Keratinocyte (primary cell): Measurements from ENCODE around the gene CORO2B. TPM values are rescaled to one million over a fixed set of nuclear protein-coding genes. Genes with fewer than 3 reads are reported as not detected.

Source experiments
- DNase-seq: peaks from one replicate; pipeline ENCODE4 v3.0.0-alpha.2; 2011; ENCODE audit warnings: low read depth, missing footprints, low spot score
- FAIRE-seq: peaks from 2 replicates; lab custom pipeline; 2011; peaks lifted over from hg19 to GRCh38; lab: Jason Lieb, UNC
- H2AFZ ChIP-seq: 2 replicates; pipeline ENCODE4 v1.6.0; 2012; ENCODE audit warnings: low read length, control low read depth, inconsistent platforms; ENCODE audit not compliant: control insufficient read depth
- H3K27ac ChIP-seq: 2 replicates; pipeline ENCODE4 v1.5.1; 2011; ENCODE audit warnings: low read length; ENCODE audit not compliant: control insufficient read depth, insufficient read depth
- H3K27me3 ChIP-seq: 3 replicates; pipeline ENCODE4 v1.6.0; 2011; ENCODE audit warnings: low read length; ENCODE audit not compliant: control insufficient read depth, insufficient read depth; ENCODE audit errors: extremely low read depth
- H3K36me3 ChIP-seq, 2 experiments: 2 replicates in 1 of 2; 3 replicates in 1 of 2; pipeline ENCODE4 v1.5.1; 2011; ENCODE audit warnings: low read length in 2 of 2, mild to moderate bottlenecking in 1 of 2; ENCODE audit not compliant: control insufficient read depth in 2 of 2, insufficient read depth in 2 of 2; ENCODE audit errors: extremely low read depth in 1 of 2
- H3K4me1 ChIP-seq: 3 replicates; pipeline ENCODE4 v1.5.1; 2011; ENCODE audit warnings: low read length; ENCODE audit not compliant: control insufficient read depth, insufficient read depth; ENCODE audit errors: extremely low read depth
- H3K4me2 ChIP-seq: 3 replicates; pipeline ENCODE4 v1.6.0; 2011; ENCODE audit warnings: low read depth, low read length; ENCODE audit not compliant: control insufficient read depth, insufficient read depth; ENCODE audit errors: extremely low read depth
- H3K4me3 ChIP-seq, 3 experiments: fragments of 200-600 bp in 1 of 3; sonication (generic) in 1 of 3; 2 replicates in 2 of 3; 3 replicates in 1 of 3; pipeline ENCODE4 v1.5.1; 2011 to 2016; ENCODE audit warnings: low read length in 3 of 3, mild to moderate bottlenecking in 3 of 3, control low read depth in 2 of 3, inconsistent platforms in 1 of 3, low read depth in 1 of 3, mixed read lengths in 1 of 3, mixed run types in 1 of 3, moderate library complexity in 1 of 3; ENCODE audit not compliant: control insufficient read depth in 2 of 3, insufficient read depth in 2 of 3; ENCODE audit errors: extremely low read depth in 1 of 3
- H3K79me2 ChIP-seq: 2 replicates; pipeline ENCODE4 v1.6.0; 2012; ENCODE audit warnings: low read length; ENCODE audit not compliant: control insufficient read depth, insufficient read depth
- H3K9ac ChIP-seq: 3 replicates; pipeline ENCODE4 v1.6.0; 2011; ENCODE audit warnings: low read length; ENCODE audit not compliant: control insufficient read depth, insufficient read depth; ENCODE audit errors: extremely low read depth
- H3K9me1 ChIP-seq: 3 replicates; pipeline ENCODE4 v1.6.0; 2011; ENCODE audit warnings: low read length; ENCODE audit not compliant: control insufficient read depth, insufficient read depth; ENCODE audit errors: extremely low read depth
- H3K9me3 ChIP-seq: 2 replicates; pipeline ENCODE4 v1.5.1; 2012; ENCODE audit warnings: low read depth, low read length; ENCODE audit not compliant: control insufficient read depth
- H4K20me1 ChIP-seq: 3 replicates; pipeline ENCODE4 v1.6.0; 2011; ENCODE audit warnings: low read length; ENCODE audit not compliant: control insufficient read depth, insufficient read depth; ENCODE audit errors: extremely low read depth
- EZH2 ChIP-seq: IDR thresholded peaks from one replicate; pipeline ENCODE4 v1.6.1; 2012; ENCODE audit warnings: inconsistent platforms, mild to moderate bottlenecking, low read length, moderate library complexity
- dilution Hi-C: fragments of 300-500 bp; cut with MboI; formaldehyde crosslinking; loops from one replicate; pipeline ENCODE4 v1.7.0; 2020; ENCODE audit warnings: low sequenced_read_pairs; ENCODE audit not compliant: extremely low pct_ligation_motif_present
- polyA plus RNA-seq, 5 experiments: library from polyadenylated mRNA; depleted of rRNA in 3 of 5; stranded (reverse) in 3 of 5; stranded (forward) in 1 of 5; unstranded in 1 of 5; fragments of >200 nt; gene quantifications; 1 replicate in 1 of 5; 2 replicates in 3 of 5; 3 replicates in 1 of 5; pipeline versions ENCODE4 v1.2.1 to v1.2.3, GENCODE V29; 2011 to 2012; ENCODE audit warnings: missing spikeins in 2 of 5, low read depth in 1 of 5, low replicate concordance in 1 of 5
- TF ChIP-seq, protein P1 (sequence below), 3 experiments: IDR thresholded peaks in 1 of 3; conservative IDR thresholded peaks in 1 of 3; optimal IDR thresholded peaks in 1 of 3; 2 replicates in 2 of 3; 3 replicates in 1 of 3; pipeline versions ENCODE3 to v1.5.1; 2011; ENCODE audit warnings: low read length in 3 of 3, mild to moderate bottlenecking in 3 of 3, moderate library complexity in 2 of 3, control low read depth in 1 of 3, inconsistent platforms in 1 of 3; ENCODE audit not compliant: insufficient read depth in 2 of 3; ENCODE audit errors: extremely low read depth in 1 of 3

Gene CORO2B
- polyA plus RNA-seq, 1 donor (not counting 4 experiments of a cell fraction or from before 2014, with no cell fraction given) = 0.13 TPM

DNA sequence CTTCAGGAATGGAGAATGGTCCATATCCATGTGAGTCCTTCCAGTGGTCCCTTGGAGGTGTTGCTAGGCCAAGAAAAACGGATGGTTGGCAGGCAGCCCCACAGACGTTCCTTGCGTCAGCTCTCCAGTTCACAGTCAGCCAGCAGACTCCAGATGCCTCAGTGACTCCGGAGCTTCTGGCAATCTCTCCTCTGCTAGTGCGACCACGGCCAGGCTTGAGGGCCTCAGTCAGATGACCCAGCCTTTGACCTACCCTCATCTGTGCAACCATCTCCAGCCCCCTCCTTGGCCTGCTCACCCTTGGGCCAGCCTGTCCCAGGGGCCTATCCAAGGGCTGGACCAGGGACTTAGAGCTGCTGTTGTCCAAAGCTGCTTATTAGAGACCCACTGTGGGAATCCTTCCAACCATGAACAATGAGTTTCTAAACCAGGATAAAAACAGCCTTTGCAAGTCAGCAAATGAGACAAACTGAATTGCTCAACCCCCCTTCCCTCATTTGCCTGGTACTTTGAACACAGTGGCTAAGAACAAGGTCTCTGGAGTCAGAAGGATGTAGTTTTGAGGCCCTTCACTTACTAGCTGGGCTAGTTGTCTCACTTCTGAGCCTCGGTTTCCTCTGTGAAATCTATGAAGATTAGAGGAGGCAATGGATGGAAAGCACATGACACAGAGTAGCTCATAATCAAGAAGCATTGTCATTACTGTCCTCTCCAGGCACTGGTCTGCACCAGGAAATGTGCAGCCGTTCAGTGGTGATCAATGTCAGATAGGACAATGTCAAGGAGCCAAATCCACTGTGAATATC is 197.1 kb downstream of the CORO2B start:
- no peaks in the 10 kb centered on the region for H4K20me1 ChIP-seq
- FAIRE-seq (no peak), DNase-seq (no peak)
- TF ChIP-seq, protein P1, sequence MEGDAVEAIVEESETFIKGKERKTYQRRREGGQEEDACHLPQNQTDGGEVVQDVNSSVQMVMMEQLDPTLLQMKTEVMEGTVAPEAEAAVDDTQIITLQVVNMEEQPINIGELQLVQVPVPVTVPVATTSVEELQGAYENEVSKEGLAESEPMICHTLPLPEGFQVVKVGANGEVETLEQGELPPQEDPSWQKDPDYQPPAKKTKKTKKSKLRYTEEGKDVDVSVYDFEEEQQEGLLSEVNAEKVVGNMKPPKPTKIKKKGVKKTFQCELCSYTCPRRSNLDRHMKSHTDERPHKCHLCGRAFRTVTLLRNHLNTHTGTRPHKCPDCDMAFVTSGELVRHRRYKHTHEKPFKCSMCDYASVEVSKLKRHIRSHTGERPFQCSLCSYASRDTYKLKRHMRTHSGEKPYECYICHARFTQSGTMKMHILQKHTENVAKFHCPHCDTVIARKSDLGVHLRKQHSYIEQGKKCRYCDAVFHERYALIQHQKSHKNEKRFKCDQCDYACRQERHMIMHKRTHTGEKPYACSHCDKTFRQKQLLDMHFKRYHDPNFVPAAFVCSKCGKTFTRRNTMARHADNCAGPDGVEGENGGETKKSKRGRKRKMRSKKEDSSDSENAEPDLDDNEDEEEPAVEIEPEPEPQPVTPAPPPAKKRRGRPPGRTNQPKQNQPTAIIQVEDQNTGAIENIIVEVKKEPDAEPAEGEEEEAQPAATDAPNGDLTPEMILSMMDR (optimal IDR thresholded peaks at IDR 0.05 in 1 of 3, IDR thresholded peaks at IDR 0.05 in 1 of 3, conservative IDR thresholded peaks at IDR 0.05 in 1 of 3; ENCODE audit: extremely low read depth in 1 of 3, insufficient read depth in 2 of 3, low read length in 3 of 3) = no peak
- TF ChIP-seq EZH2 = no peak
- H3K36me3 ChIP-seq = peaks cover 14 to 17% of the 10 kb centered on the region in 2 experiments
- no peaks in the 10 kb centered on the region for H3K9me1 ChIP-seq
- no peak overlapping the region for H2AFZ ChIP-seq
- H3K4me1 ChIP-seq = no peaks in the 10 kb centered on the region
- no peak overlapping the region for H3K4me2 ChIP-seq
- no peak overlapping the region for H3K4me3 ChIP-seq
- H3K9me3 ChIP-seq = no peaks in the 10 kb centered on the region
- H3K27me3 ChIP-seq = no peaks in the 10 kb centered on the region
- H3K27ac ChIP-seq = no peak overlapping the region
- dilution Hi-C loops = no loop called here
- no peaks in the 10 kb centered on the region for H3K79me2 ChIP-seq
- no peak overlapping the region for H3K9ac ChIP-seq

DNA sequence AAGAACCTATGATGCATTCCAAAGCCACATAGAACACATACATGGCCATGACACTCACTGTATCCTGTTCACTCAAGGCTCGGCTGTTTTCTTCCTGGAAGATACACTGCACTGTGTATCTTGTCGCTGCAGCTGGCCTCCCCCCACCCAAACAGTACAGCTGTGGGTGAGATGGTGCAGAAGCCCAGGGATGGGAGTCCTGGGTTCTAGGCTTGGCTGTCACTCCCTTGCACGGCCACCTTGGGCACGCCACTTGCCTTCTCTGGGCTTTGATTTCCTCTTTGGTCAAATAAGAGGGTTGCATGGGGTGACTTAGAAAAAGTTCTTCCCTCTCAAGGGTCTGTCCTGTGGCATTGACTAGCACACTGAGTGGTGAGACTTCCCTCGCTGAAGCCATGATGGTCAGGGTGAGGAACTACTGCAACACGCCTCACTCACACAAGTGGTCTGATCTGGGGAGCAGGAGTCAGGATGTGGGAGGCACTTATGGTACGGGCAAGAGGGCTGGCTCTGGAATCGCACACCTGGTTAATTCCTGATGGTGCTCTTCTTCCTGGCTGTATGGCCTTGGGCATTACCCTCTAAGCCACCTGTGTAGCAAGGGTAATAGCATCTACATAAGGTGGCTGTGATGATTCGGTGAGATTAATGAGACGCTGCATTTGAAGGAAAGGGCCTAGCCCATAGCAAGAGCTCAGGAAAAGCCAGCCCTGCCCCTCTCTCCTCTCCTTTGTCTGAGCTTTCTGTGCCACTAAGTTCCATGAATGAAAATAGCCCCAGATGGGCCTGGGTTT is 197.9 kb downstream of the CORO2B start:
- Histone ChIP-seq H3K9me1 (no peaks in the 10 kb centered on the region), H3K9ac (no peak overlapping the region), H3K36me3 (peaks cover 15 to 19% of the 10 kb centered on the region in 2 experiments), H3K4me2 (no peak overlapping the region), H4K20me1 (no peaks in the 10 kb centered on the region), H3K4me3 (no peak overlapping the region), H3K27me3 (no peaks in the 10 kb centered on the region), H3K4me1 (no peaks in the 10 kb centered on the region), H3K27ac (no peak overlapping the region), H2AFZ (no peak overlapping the region), H3K9me3 (no peaks in the 10 kb centered on the region), H3K79me2 (no peaks in the 10 kb centered on the region)
- TF ChIP-seq, protein P1 (optimal IDR thresholded peaks at IDR 0.05 in 1 of 3, IDR thresholded peaks at IDR 0.05 in 1 of 3, conservative IDR thresholded peaks at IDR 0.05 in 1 of 3; ENCODE audit: extremely low read depth in 1 of 3, insufficient read depth in 2 of 3, low read length in 3 of 3) = no peak
- TF ChIP-seq EZH2 = no peak
- FAIRE-seq (no peak), DNase-seq (no peak)
- dilution Hi-C loops = no loop called here

Other genes with a start within 250 kb of the CORO2B start
- gene ITGA11, start 146.8 kb upstream of the CORO2B start, polyA plus RNA-seq = not detected in 3 replicates
- gene ANP32A, start 241.9 kb downstream of the CORO2B start, polyA plus RNA-seq = 41.5 to 93.6 TPM (median 57.6 TPM) in 3 replicates